Measurements from ENCODE around the gene GZMB.
"Not testable (repeated sequence)": the region's sequence is repeated elsewhere in the genome, so short reads cannot be mapped to it uniquely, and the experiment has no call there.

GZMB gene, protein sequence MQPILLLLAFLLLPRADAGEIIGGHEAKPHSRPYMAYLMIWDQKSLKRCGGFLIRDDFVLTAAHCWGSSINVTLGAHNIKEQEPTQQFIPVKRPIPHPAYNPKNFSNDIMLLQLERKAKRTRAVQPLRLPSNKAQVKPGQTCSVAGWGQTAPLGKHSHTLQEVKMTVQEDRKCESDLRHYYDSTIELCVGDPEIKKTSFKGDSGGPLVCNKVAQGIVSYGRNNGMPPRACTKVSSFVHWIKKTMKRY

DNA sequence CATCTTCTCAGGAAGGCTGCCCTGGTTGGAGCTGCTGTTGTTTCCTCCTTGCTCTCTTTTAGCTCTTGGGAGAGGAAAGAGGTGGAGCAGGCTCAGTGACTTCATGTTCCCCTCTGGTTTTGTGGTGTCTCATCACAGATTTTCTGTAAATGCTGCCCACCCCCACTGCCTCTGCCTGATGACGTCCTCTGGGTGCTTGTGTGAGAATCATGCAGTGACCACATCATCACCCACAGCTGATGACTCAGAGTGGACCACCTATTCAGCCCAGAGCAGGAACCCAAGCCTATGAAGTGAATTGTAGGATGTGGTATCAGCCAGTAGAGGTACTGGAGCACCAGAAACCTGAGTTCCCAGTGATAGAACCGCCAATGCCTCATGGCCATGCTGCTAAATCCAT is at the start of gene GZMB:
TSS of gene GZMB (minus strand) at position 33 of the 400 bp plus-strand sequence. CDS start at position 3, 30 bp downstream.
- no peak for DNase-seq (ENCODE audit: low read depth)

DNA sequence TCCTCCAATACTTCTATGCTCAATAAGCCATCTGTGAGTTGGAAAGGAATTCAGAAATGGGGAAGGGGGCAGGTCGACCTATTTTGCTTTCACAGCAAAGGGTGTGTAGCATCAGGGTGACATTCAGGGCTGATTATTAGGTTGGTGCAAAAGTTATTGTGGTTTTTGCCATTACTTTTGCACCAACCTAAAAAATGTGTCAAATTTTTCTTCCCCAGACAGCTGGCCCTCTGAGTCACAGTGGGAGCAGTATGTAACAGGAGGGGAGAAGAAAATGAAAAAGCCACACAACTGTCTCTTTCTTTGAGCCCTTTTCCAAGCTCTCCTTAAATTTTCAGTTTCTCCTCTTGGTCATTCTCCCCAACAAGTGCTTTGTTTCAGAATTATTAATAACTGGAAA is 47.1 kb upstream of the GZMB start:
- no peak for DNase-seq (ENCODE audit: low read depth)

DNA sequence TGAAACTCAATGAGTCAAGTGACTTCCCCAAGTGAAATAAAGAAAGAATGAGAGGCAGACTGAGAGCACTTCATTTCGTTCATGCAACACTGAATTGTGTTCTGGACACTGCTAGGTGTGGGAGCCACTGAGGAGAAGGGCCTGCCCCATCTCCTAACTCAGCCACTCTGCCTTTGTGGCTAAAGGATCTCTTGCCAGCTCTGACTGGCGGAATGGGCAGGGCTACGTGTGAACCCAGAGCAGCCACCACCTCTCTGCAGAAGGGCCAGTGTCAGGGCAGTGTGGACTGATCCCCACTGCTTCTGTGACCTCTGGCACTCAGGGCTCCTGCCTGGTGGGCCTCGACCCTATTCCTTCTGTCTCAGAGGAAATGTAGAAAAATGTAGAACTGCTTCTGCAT is 46.5 kb upstream of the GZMB start:
- DNase-seq (ENCODE audit: low read depth), result no peak

DNA sequence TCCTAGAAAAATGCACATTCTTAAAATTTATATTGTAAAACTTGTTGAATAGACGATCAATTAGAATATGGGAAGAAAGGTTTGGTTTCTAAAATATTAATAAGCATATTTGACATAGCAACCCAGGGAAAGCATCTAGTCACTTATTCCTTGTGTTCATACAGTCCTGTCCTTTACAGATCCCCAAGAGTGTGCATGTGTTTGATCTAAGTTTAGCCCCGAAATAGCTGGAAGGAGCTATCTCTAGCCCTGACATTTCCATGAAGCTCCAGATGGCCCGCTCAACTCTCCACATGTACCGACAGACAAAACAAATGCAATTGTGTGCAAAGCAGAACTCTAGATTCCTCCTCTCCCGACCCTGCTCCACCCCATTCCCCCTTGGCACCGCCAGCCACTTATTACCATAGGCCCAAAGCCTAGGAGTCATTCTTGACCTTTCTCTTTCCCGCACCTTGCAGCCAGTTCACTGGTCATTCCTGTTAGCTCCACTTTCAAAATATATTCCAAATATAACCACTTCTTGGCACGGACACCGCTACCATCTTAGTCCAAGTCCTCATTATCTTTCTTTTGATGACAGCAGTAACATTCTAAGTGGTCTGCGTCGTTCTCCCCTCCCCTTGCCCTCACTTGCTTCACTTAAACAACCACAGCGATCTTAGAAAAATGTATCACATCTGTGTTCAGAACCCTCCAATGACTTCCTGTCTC is 45.4 kb upstream of the GZMB start:
- DNase-seq (ENCODE audit: low read depth), result no peak

DNA sequence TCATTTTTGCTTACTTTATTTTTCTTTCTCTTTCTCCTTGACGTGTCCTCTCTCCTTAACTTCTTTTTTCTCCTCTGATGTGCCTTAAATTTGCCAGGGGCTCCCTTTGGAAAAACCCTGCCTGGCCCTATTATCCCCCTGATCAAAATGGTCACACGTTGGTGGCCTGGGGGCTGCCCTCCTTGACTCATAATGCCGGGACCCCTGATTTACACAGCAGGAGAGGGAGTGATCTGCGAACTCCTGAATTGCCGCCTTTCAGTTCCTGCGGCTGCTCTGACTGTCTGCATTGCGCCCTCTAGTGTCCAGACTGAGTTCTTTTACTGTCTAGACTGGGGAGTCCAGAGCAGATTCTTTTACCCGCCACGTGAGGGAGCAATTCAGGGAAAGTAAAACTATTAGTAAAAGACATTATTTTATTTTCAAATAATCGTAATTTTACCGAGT is 44.8 kb upstream of the GZMB start:
- DNase-seq (ENCODE audit: low read depth), result peak; percentile 80

GRCh38 chr14:24677956-24678355 is 44.0 kb upstream of the GZMB start:
- no peak for DNase-seq (ENCODE audit: low read depth)

- DNase-seq (ENCODE audit: low read depth), result no peak
Measured at GRCh38 chr14:24674204-24674970, 40.4 kb upstream of the GZMB start.

DNA sequence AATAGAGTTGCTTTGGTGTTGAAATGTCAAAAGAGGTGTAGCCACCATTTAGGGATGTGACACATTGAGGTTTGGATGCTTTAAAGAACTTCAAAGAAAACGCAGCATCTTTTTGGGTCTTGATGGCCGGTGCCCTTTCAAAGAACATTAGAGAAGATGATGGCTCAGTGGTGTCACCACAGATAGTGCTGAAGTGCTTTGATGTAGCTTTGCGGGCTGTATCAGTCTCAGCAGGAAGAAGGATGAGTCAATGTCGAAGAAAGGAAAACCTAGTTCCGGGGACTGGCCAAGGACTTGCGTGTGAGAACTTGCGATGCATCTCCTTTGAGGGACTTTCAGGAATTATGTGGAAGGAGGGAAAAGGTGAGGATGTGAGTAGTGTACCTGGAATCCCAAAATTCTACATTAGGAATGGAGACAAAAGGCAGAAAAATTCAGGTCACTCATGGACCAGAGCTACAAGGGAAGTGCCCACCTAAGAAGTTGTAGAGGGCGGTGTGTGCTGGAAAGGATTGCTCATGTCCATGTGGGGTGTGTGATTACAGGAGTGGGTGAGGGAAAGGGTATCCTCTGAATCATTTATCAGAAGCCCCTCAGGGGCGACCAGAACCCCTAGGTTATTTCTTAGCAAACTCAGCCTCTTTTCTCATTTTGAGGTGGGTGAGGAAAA is 39.7 kb upstream of the GZMB start:
- no peak for DNase-seq (ENCODE audit: low read depth)

- no peak for DNase-seq (ENCODE audit: low read depth)
Measured at GRCh38 chr14:24673059-24673458, 39.1 kb upstream of the GZMB start.

DNA sequence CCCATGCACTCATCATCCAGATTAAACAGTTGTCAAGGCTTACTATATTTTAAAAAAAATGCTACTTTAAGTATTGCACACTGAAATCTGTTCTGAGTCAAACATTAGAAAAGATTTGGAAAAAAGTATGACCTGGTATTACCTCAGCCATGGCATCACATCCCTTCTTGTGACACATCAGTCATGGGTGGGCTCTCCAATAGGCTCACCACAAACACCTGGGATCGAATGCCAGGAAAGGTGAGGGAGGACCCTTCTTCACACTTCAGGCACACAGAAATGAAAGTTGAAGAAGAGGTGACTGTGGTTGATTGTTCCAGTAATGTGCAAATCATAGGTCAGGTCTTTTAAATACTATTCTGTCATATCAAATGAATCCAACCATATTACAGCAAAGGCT is 36.6 kb upstream of the GZMB start:
- DNase-seq (ENCODE audit: low read depth), result no peak

GRCh38 chr14:24669651-24670050 is 35.7 kb upstream of the GZMB start:
- DNase-seq (ENCODE audit: low read depth), result no peak

- DNase-seq (ENCODE audit: low read depth), result no peak
Measured at GRCh38 chr14:24665440-24665991, 31.5 kb upstream of the GZMB start.

DNA sequence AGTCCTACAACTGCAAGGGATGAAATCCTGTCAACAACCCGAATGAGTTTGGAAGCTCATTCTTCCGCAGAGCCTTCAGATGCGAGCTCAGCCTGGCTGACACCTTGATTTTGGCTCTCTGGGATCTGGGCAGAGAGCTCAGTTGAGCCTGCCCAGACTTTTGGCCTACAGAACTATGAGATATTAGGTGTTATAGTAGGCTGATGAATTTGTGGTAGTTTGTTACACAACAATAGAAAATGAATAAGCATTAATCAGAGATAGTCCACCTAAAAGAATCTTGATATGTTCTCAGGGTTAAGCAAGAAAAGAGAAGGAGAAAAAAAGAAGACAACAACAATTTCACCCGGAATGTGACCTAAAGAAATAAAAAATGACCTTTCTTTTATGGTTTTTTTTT is 30.4 kb upstream of the GZMB start:
- peak; percentile 5 for DNase-seq (ENCODE audit: low read depth)

DNA sequence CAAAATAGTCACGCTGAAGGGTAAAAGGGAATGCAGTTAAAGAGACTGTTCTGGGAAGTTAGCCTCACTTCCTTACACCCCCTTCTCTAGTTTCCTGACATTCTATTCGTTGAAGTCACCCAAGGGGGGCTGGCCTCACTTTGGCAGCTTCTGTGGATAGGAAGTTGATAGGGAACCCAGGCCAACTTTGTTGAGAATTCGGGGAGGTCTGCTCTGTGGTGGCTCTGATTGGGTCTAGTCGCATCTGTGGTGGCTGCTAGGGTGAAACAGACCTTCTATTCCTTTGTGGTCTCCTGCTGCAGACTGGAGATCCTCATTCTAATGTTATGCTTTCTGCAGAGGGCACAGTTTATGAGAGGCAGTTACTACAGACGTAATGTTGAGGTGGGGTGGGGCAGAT is 28.8 kb upstream of the GZMB start:
- no peak for DNase-seq (ENCODE audit: low read depth)

- peak; percentile 16 for DNase-seq (ENCODE audit: low read depth)
Measured at GRCh38 chr14:24659916-24660570, 26.1 kb upstream of the GZMB start.

DNA sequence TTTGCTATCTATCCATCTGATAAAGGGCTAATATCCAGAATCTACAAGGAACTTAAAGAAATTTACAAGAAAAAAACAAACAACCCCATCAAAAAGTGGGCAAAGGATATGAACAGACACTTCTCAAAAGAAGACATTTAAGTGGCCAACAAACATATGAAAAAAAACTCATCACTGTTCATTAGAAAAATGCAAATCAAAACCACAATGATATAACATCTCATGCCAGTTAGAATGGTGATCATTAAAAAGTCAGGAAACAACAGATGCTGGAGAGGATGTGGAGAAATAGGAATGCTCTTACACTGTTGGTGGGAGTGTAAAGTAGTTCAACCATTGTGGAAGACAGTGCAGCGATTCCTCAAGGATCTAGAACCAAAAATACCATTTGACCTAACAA is 14.4 kb upstream of the GZMB start:
- not testable (repeated sequence) for DNase-seq (ENCODE audit: low read depth)

- DNase-seq (ENCODE audit: low read depth), result no peak
Measured at GRCh38 chr14:24639905-24640304, 5.9 kb upstream of the GZMB start.

DNA sequence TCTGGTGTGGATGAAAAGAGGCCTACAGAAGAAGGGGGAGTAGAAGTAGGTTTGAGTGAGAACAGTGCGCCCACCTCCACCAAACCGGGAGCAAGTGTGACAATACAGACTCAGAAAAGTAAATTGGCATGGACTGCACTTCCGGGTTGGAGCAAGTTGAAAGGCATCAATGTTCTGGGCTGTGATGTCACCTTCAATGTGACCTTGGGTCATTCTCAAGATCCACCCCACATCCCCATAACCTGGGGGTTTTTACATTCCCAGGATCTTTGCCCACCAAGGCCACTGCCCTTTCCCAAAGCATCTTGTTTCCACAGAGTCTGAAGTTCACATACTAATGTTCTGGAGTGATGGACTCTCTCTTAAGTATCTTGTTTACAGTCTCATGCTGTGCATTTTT is 5.3 kb upstream of the GZMB start:
- no peak for DNase-seq (ENCODE audit: low read depth)

DNA sequence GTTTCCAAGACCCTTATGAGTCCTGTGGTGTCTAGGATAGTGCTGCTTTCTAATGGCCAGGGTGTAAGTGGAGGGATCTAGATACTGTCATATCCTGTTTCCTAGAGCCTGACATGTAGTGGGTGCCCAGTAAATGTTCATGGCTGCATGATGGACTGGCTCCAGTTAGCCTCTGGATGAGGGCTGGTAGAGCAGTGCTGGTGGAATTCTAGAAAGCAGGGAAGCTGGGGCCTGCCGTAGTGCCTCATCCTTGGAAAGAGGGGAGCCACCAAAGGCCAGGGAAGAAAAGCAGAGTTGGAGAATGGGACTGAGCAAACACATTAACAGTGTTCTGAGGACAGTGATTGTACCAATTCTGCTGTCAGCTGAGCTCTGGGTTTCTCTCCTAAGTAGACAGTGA is 637 bp downstream of the GZMB start:
- no peak for DNase-seq (ENCODE audit: low read depth)

DNA sequence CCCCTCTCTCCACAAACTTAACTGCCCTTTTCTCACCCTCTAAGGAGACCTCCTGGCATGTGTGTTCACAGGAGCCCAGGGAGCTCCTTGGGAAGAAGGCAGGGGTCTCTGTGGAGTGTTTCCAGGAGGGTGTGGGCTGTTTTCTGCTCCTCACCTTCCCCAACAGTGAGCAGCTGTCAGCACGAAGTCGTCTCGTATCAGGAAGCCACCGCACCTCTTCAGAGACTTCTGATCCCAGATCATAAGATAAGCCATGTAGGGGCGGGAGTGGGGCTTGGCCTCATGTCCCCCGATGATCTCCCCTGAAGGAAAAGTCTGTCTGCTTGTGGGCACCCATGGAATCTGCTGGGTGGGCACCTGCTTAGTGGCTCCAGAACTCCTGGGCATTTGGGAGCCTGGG is 1.2 kb downstream of the GZMB start:
- no peak for DNase-seq (ENCODE audit: low read depth)

DNA sequence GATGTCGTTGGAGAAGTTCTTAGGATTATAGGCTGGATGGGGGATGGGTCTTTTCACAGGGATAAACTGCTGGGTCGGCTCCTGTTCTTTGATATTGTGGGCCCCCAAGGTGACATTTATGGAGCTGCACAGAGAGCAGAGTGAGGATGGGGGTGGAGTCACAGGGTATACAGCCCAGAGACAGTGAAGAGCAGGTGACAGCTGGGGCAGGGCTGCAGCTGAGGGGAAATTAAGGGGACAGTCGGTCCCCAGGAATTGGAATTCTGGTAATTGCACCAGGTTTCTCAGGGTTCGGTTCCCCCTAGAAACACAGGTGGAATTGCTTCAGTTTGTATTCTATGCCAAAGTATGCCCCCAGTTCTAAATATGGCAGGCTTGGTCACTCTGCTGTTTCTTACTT is 1.7 kb downstream of the GZMB start:
- no peak for DNase-seq (ENCODE audit: low read depth)
